Fibroblast of the aortic adventitia (primary cell): ENCODE results near the gene OR7C1. TPM values are rescaled to one million over a fixed set of nuclear protein-coding genes. Genes with fewer than 3 reads are reported as not detected.
"Not testable (repeated sequence)": the region's sequence is repeated elsewhere in the genome, so short reads cannot be mapped to it uniquely, and the experiment has no call there.

Experiments
- DNase-seq: peaks from one replicate; pipeline ENCODE4 v3.0.0-alpha.2; 2010; ENCODE audit warnings: low read depth
- H3K4me3 ChIP-seq: 2 replicates; pipeline ENCODE4 v1.5.1; 2011; ENCODE audit warnings: low read depth, mild to moderate bottlenecking, control low read depth, low read length, moderate library complexity
- total RNA-seq: library from RNA; depleted of rRNA; stranded (reverse); fragments of >200 nt; gene quantifications from 2 replicates; pipeline ENCODE4 v1.2.3, GENCODE V29; 2012; ENCODE audit warnings: low replicate concordance
- TF ChIP-seq, protein P1 (sequence below): IDR thresholded peaks from 2 replicates; pipeline ENCODE4 v1.5.1; 2011; ENCODE audit warnings: mild to moderate bottlenecking, low read length, control low read depth, inconsistent platforms; ENCODE audit not compliant: insufficient read depth

The OR7C1 gene
- total RNA-seq, 1 donor: not detected

DNA sequence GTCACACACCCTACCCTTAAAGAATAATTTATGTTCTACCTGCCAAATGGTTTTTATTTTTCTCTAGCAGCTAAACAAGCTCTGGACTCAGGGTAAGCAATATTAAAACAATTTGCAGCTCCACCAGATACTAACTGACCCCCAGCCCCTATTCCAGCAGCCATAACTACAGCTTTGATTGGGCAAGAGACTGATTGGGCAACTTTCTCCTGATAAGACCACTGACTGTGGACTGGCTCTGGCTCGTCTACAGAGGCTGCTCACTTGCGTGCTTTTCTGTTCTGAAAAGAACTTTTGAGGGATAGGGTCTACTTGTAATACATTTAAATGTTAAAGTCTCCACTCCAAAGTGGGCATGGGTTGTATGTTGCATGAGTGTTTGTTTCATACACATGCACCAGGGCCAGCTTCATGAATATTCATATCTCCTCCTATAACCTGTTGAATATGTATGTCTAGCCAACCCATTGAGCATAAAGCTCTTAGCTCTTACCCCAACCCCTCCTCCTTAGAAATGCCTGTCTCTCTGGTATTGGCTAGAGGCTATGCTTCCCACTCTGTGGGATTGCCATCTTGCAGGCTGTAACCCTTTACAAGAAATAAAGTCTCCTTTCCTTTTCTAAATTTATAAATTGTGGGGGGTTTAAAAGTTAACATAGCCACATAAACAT is 19.9 kb downstream of the OR7C1 start:
- DNase-seq: no peak
- TF ChIP-seq, protein P1, sequence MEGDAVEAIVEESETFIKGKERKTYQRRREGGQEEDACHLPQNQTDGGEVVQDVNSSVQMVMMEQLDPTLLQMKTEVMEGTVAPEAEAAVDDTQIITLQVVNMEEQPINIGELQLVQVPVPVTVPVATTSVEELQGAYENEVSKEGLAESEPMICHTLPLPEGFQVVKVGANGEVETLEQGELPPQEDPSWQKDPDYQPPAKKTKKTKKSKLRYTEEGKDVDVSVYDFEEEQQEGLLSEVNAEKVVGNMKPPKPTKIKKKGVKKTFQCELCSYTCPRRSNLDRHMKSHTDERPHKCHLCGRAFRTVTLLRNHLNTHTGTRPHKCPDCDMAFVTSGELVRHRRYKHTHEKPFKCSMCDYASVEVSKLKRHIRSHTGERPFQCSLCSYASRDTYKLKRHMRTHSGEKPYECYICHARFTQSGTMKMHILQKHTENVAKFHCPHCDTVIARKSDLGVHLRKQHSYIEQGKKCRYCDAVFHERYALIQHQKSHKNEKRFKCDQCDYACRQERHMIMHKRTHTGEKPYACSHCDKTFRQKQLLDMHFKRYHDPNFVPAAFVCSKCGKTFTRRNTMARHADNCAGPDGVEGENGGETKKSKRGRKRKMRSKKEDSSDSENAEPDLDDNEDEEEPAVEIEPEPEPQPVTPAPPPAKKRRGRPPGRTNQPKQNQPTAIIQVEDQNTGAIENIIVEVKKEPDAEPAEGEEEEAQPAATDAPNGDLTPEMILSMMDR: no peak
- no peak overlapping the region for H3K4me3 ChIP-seq

DNA sequence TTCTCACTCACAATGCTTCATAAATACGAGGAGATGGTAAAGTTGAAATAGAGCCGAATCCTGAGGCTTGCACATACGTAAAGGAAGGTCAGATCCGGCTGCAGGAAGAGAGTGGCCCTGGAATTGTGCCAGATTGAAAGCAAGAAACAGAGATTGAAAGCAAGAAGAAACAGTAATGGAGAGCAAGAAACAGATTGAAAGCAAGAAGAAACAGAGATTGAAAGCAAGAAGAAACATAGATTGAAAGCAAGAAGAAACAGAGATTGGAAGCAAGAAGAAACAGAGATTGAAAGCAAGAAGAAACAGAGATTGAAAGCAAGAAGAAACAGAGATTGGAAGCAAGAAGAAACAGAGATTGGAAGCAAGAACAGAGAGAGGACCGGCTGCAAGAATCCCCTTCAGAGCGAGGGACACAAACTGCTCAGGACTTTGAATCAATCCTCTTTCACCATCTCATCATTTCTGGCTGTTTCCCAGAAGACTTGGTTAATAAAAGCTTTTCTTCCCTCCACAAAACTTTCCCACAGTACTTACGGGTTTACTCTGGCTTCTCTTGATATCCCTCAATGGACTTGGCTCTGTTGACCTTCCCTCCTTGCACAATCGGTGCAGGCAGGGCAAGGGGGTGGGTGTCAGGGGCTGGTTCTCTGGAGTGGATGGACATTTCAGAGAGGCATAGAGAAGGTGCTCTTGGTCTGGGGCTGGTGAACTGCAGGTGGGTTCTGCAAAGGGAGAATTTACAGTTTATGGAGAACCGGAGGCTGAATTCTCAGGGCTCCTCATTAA is 25.5 kb downstream of the OR7C1 start:
- no peak for DNase-seq
- no peak overlapping the region for H3K4me3 ChIP-seq
- TF ChIP-seq, protein P1: no peak

DNA sequence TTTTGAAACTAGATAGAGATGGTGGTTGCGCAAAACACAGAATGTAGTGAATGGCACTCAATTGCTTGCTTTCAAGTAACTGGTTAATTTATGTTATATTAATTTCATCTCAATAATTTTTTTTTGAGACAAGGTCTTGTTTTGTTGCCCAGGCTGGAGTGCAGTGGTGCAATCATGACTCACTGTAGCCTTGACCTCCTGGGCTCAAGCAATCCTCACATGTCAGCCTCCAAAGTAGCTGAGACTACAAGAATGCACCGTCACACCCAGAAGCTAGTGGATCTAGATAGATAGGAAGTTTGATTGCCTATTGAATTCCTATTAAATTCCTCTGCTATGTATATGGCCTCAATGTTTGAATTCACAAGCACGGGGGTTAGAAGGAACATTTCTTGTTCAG is 30.2 kb downstream of the OR7C1 start:
- H3K4me3 ChIP-seq: no peak overlapping the region
- TF ChIP-seq, protein P1: no peak
- no peak for DNase-seq

DNA sequence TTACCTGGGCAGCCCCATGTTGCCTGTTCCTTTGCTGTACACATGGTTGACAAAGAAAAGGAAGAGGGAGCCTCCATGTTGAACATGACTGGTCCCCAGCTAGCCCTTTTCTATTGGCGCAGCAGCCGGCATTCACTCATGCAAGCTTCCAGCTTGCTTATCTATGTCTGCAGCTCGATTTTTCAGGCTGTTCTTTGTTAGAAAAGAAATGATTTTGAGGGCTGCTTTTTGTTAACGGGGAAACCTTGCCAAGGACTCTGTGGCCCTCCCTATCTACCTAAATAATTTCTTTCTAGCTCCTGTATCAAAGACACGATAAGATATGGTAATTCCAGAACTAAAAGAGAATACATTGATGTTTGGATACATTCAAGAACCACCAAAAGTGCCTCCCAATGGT is 36.2 kb downstream of the OR7C1 start:
- no peak for DNase-seq
- H3K4me3 ChIP-seq: no peak overlapping the region
- TF ChIP-seq, protein P1: no peak

DNA sequence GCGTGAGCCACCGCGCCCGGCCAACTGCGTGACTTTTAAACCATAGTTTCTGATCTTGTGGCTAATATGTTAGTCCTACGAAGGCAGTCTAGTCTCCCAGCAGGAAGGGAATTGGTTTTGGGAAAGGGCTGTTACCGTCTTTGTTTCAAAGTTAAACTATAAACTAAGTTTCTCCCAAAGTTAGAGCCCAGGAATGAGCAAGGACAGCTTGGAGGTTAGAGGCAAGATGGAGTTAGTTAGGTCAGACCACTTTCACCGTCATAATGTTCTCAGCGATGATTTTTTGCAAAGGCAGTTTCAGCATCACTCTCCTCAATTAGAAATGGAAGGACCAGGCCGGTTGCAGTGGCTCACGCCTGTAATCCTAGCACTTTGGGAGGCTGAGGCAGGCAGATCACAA is 39.0 kb downstream of the OR7C1 start:
- no peak for DNase-seq
- no peak overlapping the region for H3K4me3 ChIP-seq
- TF ChIP-seq, protein P1: no peak

DNA sequence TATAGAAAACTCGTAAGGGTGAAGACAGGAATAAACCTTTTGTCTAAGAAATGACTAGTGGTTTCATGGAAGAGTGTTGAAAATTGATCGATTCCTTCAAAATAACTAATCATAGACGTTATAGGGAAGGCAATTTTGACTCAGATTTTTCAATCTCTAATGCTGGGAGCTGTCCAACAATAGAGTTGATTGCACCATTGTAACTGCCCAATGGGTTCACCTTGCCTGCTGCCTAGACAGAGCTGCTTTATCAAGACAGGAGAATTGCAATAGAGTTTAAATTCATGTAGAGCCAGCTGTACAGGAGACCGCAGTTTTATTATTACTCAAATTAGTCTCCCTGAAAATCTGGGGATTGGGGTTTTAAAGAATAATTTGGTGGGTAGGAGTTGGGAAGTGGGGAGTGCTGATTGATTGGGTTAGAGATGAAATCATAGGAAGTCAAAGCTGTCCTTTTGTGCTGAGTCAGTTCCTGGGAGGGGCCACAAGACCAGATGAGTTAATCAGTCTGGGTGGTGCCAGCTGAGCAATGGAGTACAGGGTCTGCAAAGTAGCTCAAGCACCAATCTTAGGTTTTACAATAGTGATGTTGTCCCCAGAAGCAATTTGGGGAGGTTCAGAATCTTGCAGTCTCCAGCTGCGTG is 39.8 kb downstream of the OR7C1 start:
- DNase-seq: no peak
- H3K4me3 ChIP-seq: no peak overlapping the region
- TF ChIP-seq, protein P1: no peak

DNA sequence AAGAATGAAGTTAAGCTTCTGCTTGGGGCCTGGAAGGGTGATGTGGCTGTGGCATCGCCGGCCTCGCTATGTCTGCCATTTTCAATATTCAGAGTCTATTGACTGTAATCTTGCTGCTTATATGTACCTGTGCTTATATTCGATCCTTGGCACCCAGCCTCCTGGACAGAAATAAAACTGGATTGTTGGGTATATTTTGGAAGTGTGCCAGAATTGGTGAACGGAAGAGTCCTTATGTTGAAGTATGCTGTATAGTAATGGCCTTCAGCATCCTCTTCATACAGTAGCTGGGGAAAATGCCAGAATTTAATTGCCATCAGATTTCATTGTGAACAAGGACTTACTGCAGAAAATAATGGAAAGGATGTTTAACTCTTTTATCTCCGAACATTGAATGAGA is 42.7 kb downstream of the OR7C1 start:
- not testable (repeated sequence) for DNase-seq, H3K4me3 ChIP-seq
